ENCODE measurements around the gene RBMS1. TPM values are rescaled to one million over a fixed set of nuclear protein-coding genes. Genes with fewer than 3 reads are reported as not detected.

RBMS1 gene
- total RNA-seq, 1 donor from 2014 or later, result 93.3 TPM

DNA sequence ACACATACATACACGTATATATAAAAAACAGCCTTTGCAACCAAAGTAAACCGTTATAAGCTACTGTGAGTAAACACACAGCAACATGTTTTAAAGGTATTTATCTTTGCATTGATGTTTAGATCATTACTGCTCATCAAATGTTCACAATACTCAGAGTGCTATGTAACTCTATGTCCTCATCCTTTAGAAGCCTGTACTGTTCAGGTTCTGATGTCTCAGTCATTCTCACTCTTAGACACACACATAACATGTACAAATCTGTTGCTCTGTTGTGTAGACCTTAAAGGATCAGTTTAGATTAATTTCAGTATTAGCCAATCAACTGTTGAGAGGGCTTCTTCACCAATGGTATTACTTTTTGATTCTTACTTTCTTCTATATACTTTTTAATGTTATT is 153.9 kb downstream of the RBMS1 start:
- no peaks in the 10 kb centered on the region for H3K36me3 ChIP-seq
- no peaks in the 10 kb centered on the region for H3K27me3 ChIP-seq
- peaks cover 47% of the 10 kb centered on the region for H3K4me1 ChIP-seq
- no peaks in the 10 kb centered on the region for H3K9me3 ChIP-seq
- no peak for DNase-seq (ENCODE audit: extremely low spot score in 2 of 2)
- TF ChIP-seq POLR2A (IDR thresholded peaks at IDR 0.05) (no peak), POLR2AphosphoS5 (IDR thresholded peaks at IDR 0.05; ENCODE audit: insufficient read depth in 1 of 2, low read depth in 1 of 2) (no peak)
- TF ChIP-seq, protein P1, sequence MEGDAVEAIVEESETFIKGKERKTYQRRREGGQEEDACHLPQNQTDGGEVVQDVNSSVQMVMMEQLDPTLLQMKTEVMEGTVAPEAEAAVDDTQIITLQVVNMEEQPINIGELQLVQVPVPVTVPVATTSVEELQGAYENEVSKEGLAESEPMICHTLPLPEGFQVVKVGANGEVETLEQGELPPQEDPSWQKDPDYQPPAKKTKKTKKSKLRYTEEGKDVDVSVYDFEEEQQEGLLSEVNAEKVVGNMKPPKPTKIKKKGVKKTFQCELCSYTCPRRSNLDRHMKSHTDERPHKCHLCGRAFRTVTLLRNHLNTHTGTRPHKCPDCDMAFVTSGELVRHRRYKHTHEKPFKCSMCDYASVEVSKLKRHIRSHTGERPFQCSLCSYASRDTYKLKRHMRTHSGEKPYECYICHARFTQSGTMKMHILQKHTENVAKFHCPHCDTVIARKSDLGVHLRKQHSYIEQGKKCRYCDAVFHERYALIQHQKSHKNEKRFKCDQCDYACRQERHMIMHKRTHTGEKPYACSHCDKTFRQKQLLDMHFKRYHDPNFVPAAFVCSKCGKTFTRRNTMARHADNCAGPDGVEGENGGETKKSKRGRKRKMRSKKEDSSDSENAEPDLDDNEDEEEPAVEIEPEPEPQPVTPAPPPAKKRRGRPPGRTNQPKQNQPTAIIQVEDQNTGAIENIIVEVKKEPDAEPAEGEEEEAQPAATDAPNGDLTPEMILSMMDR (IDR thresholded peaks at IDR 0.05), result no peak
- H3K4me3 ChIP-seq, result no peak overlapping the region
- H3K27ac ChIP-seq, result no peak overlapping the region
- intact Hi-C loops (cut with DNase I), result no loop called here

DNA sequence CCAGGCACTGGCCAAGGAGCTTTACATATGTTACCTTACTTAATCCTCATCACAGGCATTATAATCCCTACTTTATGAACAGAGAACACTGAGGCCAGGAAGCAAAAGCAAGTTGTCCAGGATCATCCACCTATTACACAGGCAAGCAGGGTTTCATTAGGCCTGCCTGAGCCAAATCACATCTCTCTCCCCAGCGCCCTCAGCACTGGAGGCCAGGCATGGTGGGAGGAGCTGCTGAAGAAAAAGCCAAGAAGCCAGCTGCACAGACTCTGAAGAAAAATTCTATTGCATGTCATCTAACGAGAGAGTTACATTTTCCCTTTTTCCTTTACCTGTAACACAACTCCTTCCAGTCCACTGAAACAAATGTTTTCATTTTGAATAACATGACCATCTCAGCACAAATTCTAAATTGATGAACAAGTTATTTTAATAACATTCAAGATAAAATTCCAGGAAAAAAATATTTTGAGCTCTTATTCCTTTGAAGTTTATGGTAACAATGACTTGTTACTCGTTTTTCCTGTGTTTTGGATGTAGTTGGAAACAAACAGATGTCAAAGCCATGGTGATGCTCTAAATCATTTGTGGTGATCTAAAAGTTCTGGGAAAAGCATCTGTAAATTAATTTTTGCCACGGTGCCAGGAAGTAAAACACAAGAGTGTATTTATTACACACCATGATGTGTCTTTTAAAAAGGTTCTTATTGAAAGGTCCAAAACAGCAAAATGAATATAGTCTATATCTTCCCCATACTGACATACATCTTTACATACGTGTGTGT is 154.5 kb downstream of the RBMS1 start:
- H3K9me3 ChIP-seq, result no peaks in the 10 kb centered on the region

DNA sequence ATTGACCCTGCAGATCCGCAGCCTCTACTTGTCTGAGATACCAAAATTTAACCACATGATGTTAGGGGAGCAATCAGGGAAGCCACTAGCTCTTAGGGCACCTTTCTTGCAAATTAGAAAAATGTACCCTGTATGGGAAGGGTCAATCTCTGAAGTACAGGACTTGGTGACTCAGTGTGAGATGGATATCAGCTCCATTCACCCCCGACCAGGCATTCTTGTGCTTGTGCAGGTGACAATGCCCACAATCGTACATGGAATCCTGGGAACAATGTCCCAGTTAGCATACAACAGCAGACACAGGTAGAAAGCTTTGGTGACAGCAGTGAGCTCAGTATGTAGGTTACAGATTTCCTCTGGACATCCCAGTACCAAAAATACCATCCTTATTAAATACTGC is 155.9 kb downstream of the RBMS1 start:
- no peak overlapping the region for H3K27ac ChIP-seq
- intact Hi-C loops (cut with DNase I), result no loop called here

More for the DNA sequence above, 154.5 kb downstream of the RBMS1 start:
- Histone ChIP-seq H3K27me3 (no peaks in the 10 kb centered on the region), H3K27ac (no peak overlapping the region), H3K4me3 (no peak overlapping the region), H3K36me3 (no peaks in the 10 kb centered on the region), H3K4me1 (peaks cover 54% of the 10 kb centered on the region)
- TF ChIP-seq POLR2AphosphoS5 (IDR thresholded peaks at IDR 0.05; ENCODE audit: insufficient read depth in 1 of 2, low read depth in 1 of 2) (no peak), POLR2A (IDR thresholded peaks at IDR 0.05) (no peak)
- TF ChIP-seq, protein P1 (IDR thresholded peaks at IDR 0.05), result no peak
- no peak for DNase-seq (ENCODE audit: extremely low spot score in 2 of 2)
- intact Hi-C loops (cut with DNase I), result no loop called here

DNA sequence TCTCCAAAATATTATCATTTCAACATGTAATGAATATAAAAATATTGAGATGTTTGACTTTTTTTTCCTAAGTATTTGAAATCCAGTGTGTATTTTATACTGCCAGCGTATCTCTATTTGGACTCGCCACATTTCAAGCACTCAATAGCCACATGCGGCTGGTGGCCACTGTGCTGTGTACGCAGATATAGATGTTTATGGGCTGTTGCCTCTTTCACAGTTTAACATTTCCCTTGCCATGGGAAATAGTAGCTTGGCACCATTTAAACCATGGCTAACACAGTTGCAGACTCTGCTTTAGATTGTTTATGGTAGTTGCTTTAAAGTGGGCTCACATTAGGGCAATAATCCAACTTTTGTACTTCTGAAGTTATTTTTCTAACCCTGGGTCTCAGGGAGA is 157.0 kb downstream of the RBMS1 start:
- H3K27me3 ChIP-seq, result no peaks in the 10 kb centered on the region
- intact Hi-C loops (cut with DNase I), result no loop called here
- no peak overlapping the region for H3K27ac ChIP-seq

More for the DNA sequence above, 155.9 kb downstream of the RBMS1 start:
- H3K36me3 ChIP-seq, result no peaks in the 10 kb centered on the region
- no peak for DNase-seq (ENCODE audit: extremely low spot score in 2 of 2)
- no peak for TF ChIP-seq POLR2A (IDR thresholded peaks at IDR 0.05)
- TF ChIP-seq, protein P1 (IDR thresholded peaks at IDR 0.05), result no peak
- TF ChIP-seq POLR2AphosphoS5 (IDR thresholded peaks at IDR 0.05; ENCODE audit: insufficient read depth in 1 of 2, low read depth in 1 of 2), result no peak
- no peaks in the 10 kb centered on the region for H3K9me3 ChIP-seq
- no peak overlapping the region for H3K4me3 ChIP-seq
- H3K4me1 ChIP-seq, result peaks cover 54% of the 10 kb centered on the region
- H3K27me3 ChIP-seq, result no peaks in the 10 kb centered on the region

More for the DNA sequence above, 157.0 kb downstream of the RBMS1 start:
- H3K36me3 ChIP-seq, result no peaks in the 10 kb centered on the region
- no peaks in the 10 kb centered on the region for H3K9me3 ChIP-seq
- no peak overlapping the region for H3K4me3 ChIP-seq
- H3K4me1 ChIP-seq, result peaks cover 50% of the 10 kb centered on the region
- no peak for DNase-seq (ENCODE audit: extremely low spot score in 2 of 2)
- TF ChIP-seq POLR2AphosphoS5 (IDR thresholded peaks at IDR 0.05; ENCODE audit: insufficient read depth in 1 of 2, low read depth in 1 of 2), result no peak
- TF ChIP-seq, protein P1 (IDR thresholded peaks at IDR 0.05), result no peak
- no peak for TF ChIP-seq POLR2A (IDR thresholded peaks at IDR 0.05)

Measured in vagina (tissue), 2 donors.